Nephron progenitor cell (in vitro differentiated cells): ENCODE results near the gene TSPO.
A peak's percentile ranks its signal among the peaks of the same experiment; 100 is the strongest.
"Not testable (repeated sequence)": the region's sequence is repeated elsewhere in the genome, so short reads cannot be mapped to it uniquely, and the experiment has no call there.

Experiments used
- DNase-seq: peaks from one replicate; pipeline ENCODE4 v3.0.0; 2021
- H3K27ac Mint-ChIP-seq: 2 replicates; pipeline ENCODE4 v1.8.0; 2021; ENCODE audit warnings: mild to moderate bottlenecking, moderate library complexity, mixed read lengths
- H3K27me3 Mint-ChIP-seq: 2 replicates; pipeline ENCODE4 v1.8.0; 2021; ENCODE audit warnings: mild to moderate bottlenecking, low read depth, mixed read lengths; ENCODE audit not compliant: poor library complexity
- H3K36me3 Mint-ChIP-seq: 2 replicates; pipeline ENCODE4 v1.8.0; 2021; ENCODE audit warnings: low read depth, mixed read lengths
- H3K4me1 Mint-ChIP-seq: 2 replicates; pipeline ENCODE4 v1.8.0; 2021; ENCODE audit warnings: mixed read lengths
- H3K4me3 Mint-ChIP-seq: 2 replicates; pipeline ENCODE4 v1.8.0; 2021; ENCODE audit warnings: mild to moderate bottlenecking, moderate library complexity, mixed read lengths
- H3K9me3 Mint-ChIP-seq: 2 replicates; pipeline ENCODE4 v1.8.0; 2021; ENCODE audit warnings: mild to moderate bottlenecking, moderate library complexity, mixed read lengths
- TF ChIP-seq, protein P1 (sequence below): fragments of 200-600 bp; sonication (generic); IDR thresholded peaks from 2 replicates; pipeline ENCODE4 v1.5.0; 2021; ENCODE audit warnings: antibody characterized with exemption

The TSPO gene

GRCh38 chr22:43135565-43135964 lies 15.8 kb upstream of the TSPO start:
- Mint-ChIP-seq H3K4me1 (no peaks in the 10 kb centered on the region), H3K4me3 (no peak overlapping the region), H3K9me3 (no peaks in the 10 kb centered on the region), H3K27me3 (peaks cover 2% of the 10 kb centered on the region), H3K36me3 (peaks cover 64% of the 10 kb centered on the region), H3K27ac (no peak overlapping the region)
- TF ChIP-seq, protein P1, sequence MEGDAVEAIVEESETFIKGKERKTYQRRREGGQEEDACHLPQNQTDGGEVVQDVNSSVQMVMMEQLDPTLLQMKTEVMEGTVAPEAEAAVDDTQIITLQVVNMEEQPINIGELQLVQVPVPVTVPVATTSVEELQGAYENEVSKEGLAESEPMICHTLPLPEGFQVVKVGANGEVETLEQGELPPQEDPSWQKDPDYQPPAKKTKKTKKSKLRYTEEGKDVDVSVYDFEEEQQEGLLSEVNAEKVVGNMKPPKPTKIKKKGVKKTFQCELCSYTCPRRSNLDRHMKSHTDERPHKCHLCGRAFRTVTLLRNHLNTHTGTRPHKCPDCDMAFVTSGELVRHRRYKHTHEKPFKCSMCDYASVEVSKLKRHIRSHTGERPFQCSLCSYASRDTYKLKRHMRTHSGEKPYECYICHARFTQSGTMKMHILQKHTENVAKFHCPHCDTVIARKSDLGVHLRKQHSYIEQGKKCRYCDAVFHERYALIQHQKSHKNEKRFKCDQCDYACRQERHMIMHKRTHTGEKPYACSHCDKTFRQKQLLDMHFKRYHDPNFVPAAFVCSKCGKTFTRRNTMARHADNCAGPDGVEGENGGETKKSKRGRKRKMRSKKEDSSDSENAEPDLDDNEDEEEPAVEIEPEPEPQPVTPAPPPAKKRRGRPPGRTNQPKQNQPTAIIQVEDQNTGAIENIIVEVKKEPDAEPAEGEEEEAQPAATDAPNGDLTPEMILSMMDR: no peak
- no peak for DNase-seq

GRCh38 chr22:43136255-43136654 lies 15.1 kb upstream of the TSPO start:
- H3K27ac Mint-ChIP-seq: no peak overlapping the region
- H3K36me3 Mint-ChIP-seq: peaks cover 70% of the 10 kb centered on the region
- TF ChIP-seq, protein P1: peak; percentile 61
- H3K4me1 Mint-ChIP-seq: no peaks in the 10 kb centered on the region
- H3K9me3 Mint-ChIP-seq: no peaks in the 10 kb centered on the region
- no peak overlapping the region for H3K4me3 Mint-ChIP-seq
- DNase-seq: peak; percentile 67
- H3K27me3 Mint-ChIP-seq: peaks cover 2% of the 10 kb centered on the region

GRCh38 chr22:43136801-43137200 lies 14.6 kb upstream of the TSPO start:
- no peak for DNase-seq
- peaks cover 70% of the 10 kb centered on the region for H3K36me3 Mint-ChIP-seq
- H3K4me1 Mint-ChIP-seq: peaks cover 1% of the 10 kb centered on the region
- H3K27me3 Mint-ChIP-seq: peaks cover 2% of the 10 kb centered on the region
- no peak overlapping the region for H3K27ac Mint-ChIP-seq
- H3K4me3 Mint-ChIP-seq: no peak overlapping the region
- no peaks in the 10 kb centered on the region for H3K9me3 Mint-ChIP-seq
- TF ChIP-seq, protein P1: no peak

DNA sequence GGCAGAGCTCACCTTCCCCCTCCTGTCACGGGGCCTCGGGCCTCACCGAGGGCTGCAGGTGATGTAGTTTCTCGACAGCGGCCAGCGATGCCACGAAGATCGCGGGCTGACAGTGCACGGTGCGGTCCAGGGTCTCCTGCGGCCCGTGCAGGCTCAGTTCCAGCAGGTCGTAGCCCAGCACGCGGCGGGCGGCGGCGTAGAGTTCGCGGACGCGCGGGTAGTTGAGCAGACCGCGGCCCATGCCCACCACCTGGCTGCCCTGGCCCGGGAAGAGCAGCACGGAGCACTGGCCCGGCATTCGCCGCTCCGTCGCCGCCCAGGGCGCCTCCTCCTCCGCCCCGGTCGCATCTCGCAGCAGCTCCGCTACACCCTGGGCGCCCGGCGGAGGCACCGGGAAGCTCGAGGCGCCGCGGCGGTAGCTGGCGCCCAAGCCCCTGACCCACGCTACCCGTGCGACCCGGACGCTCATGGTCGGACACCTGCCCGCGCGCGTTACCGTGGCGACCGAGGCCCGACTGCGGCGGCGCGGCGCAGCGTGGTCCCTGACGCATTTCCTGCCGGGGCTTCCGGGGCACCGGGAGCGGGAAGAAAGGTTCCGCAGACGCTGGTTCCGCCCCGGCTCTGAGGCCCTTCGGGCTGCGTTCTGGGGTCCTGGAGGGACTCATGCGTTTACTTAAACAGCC lies 8.3 kb upstream of the TSPO start, which contains the start of gene MCAT:
TSS of gene MCAT (minus strand) at position 519 of the 683 bp plus-strand sequence. CDS start at position 469, 50 bp downstream.
- Mint-ChIP-seq H3K4me3 (peak within 1 kb of the TSS; percentile 88), H3K4me1 (peaks cover 12% of the 10 kb centered on the region), H3K9me3 (no peaks in the 10 kb centered on the region), H3K36me3 (peaks cover 28% of the 10 kb centered on the region), H3K27me3 (peaks cover 21% of the 10 kb centered on the region), H3K27ac (peak within 1 kb of the TSS; percentile 74)
- peak; percentile 81 for DNase-seq
- TF ChIP-seq, protein P1: no peak

GRCh38 chr22:43144949-43145348 lies 6.4 kb upstream of the TSPO start:
- DNase-seq: no peak
- H3K27ac Mint-ChIP-seq: peak overlapping the region; percentile 48
- H3K4me1 Mint-ChIP-seq: peaks cover 12% of the 10 kb centered on the region
- H3K36me3 Mint-ChIP-seq: peaks cover 13% of the 10 kb centered on the region
- no peaks in the 10 kb centered on the region for H3K9me3 Mint-ChIP-seq
- TF ChIP-seq, protein P1: no peak
- peak overlapping the region; percentile 62 for H3K4me3 Mint-ChIP-seq
- peaks cover 31% of the 10 kb centered on the region for H3K27me3 Mint-ChIP-seq

GRCh38 chr22:43145371-43145770 lies 6.0 kb upstream of the TSPO start:
- Mint-ChIP-seq H3K27me3 (peaks cover 34% of the 10 kb centered on the region), H3K4me1 (peaks cover 12% of the 10 kb centered on the region)
- DNase-seq, H3K9me3 Mint-ChIP-seq, H3K36me3 Mint-ChIP-seq, H3K27ac Mint-ChIP-seq, H3K4me3 Mint-ChIP-seq: not testable (repeated sequence)

DNA sequence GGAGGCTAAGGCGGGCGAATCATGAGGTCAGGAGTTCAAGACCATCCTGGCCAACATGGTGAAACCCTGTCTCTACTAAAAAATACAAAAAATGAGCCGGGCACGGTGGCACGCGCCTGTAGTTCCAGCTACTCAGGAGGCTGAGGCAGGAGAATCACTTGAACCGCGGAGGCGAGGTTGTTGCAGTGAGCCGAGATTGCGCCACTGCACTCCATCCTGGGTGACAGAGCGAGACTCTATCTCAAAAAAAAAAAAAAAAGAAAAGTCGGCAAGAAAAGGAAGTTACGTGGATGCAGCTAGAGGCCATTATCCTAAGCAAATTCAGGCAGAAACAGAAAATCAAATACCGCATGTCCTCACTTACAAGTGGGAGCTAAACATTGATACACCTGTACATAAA lies 5.0 kb upstream of the TSPO start:
- H3K27me3 Mint-ChIP-seq: peaks cover 44% of the 10 kb centered on the region

More for the DNA sequence above, 5.0 kb upstream of the TSPO start:
- not testable (repeated sequence) for H3K4me3 Mint-ChIP-seq, H3K9me3 Mint-ChIP-seq, DNase-seq, H3K36me3 Mint-ChIP-seq, H3K27ac Mint-ChIP-seq
- H3K4me1 Mint-ChIP-seq: peaks cover 17% of the 10 kb centered on the region
